Measurements from ENCODE around the gene KATNB1. TPM values are rescaled to one million over a fixed set of nuclear protein-coding genes. Genes with fewer than 3 reads are reported as not detected.

The KATNB1 gene
- total and polyA plus RNA-seq, 2 of the 8 experiments (the other 6 are each of a cell fraction or from before 2014, with no cell fraction given) = 50.2 to 60.4 TPM

- Histone ChIP-seq H3K27me3 (replicated peaks in 1 of 4; ENCODE audit: control insufficient read depth in 3 of 4, extremely low read depth in 1 of 4, insufficient read depth in 3 of 4, low read length in 3 of 4) (no peaks in the 10 kb centered on the region; a peak in 1 of 7 replicates), H2AFZ (ENCODE audit: low read length) (no peak overlapping the region), H3K4me1 (replicated peaks in 1 of 4; ENCODE audit: control insufficient read depth in 3 of 4, insufficient read depth in 4 of 4, low read length in 3 of 4) (peaks cover 0 to 15% (median 3%) of the 10 kb centered on the region in 4 experiments; a peak in 4 of 7 replicates), H3K79me1 (ENCODE audit: low read depth, low read length) (no peaks in the 10 kb centered on the region), H3K4ac (replicated peaks; ENCODE audit: insufficient read length, low read depth, low read length) (no peak overlapping the region), H2BK12ac (ENCODE audit: low read depth, low read length) (peak overlapping the region; percentile 94; the same call in 1 of the 2 replicates), H3K23me2 (ENCODE audit: low read depth, low read length) (no peaks in the 10 kb centered on the region), H2BK15ac (ENCODE audit: low read length) (no peak overlapping the region), H2BK120ac (replicated peaks; ENCODE audit: low read depth, low read length) (no peak overlapping the region), H4K91ac (replicated peaks; ENCODE audit: insufficient read length, low read length) (peak overlapping the region; percentile 73), H4K20me1 (replicated peaks in 1 of 2; ENCODE audit: control insufficient read depth in 1 of 2, insufficient read depth in 2 of 2, low read length in 2 of 2) (no peaks in the 10 kb centered on the region), H3K4me3 (ENCODE audit: extremely low read depth in 1 of 4, insufficient read depth in 2 of 4, low read depth in 3 of 4, low read length in 4 of 4) (no peak overlapping the region), H4K5ac (ENCODE audit: insufficient read length, low read depth, low read length) (no peak overlapping the region), H3K23ac (ENCODE audit: insufficient read length) (no peak overlapping the region), H4K8ac (ENCODE audit: extremely low read depth, insufficient read depth, low read length) (no peak overlapping the region), H3K36me3 (ENCODE audit: control insufficient read depth in 2 of 4, insufficient read depth in 4 of 4, low read length in 3 of 4) (no peaks in the 10 kb centered on the region), H3K79me2 (ENCODE audit: control insufficient read depth in 1 of 2, insufficient read depth in 2 of 2, low read length in 2 of 2) (no peaks in the 10 kb centered on the region), H3K9me3 (ENCODE audit: insufficient read depth in 2 of 2, low read depth in 1 of 2, low read length in 1 of 2) (no peaks in the 10 kb centered on the region), H2BK5ac (ENCODE audit: low read depth, low read length) (peak overlapping the region; percentile 20), H3K18ac (ENCODE audit: extremely low read depth, low read length) (no peak overlapping the region; the same call in 1 of the 2 replicates), H3K14ac (ENCODE audit: insufficient read length) (no peak overlapping the region), H3K9ac (replicated peaks in 1 of 4; ENCODE audit: extremely low read depth in 1 of 4, low read depth in 3 of 4, low read length in 3 of 4) (no peak overlapping the region), H3K27ac (ENCODE audit: low read depth, low read length) (no peak overlapping the region; the same call in 1 of the 2 replicates), H2AK5ac (ENCODE audit: low read depth, low read length) (no peak overlapping the region), H2BK20ac (ENCODE audit: low read length) (peak overlapping the region; percentile 61; the same call in 1 of the 2 replicates), H3K56ac (replicated peaks; ENCODE audit: insufficient read length, low read depth, low read length) (no peak overlapping the region), H3K4me2 (ENCODE audit: insufficient read depth in 1 of 2, low read depth in 2 of 2, low read length in 2 of 2) (no peak overlapping the region)
- 81% methylated on average over 5 of the region's 6 CpGs; no CpG with 5 or more reads in 1 of the 2 experiments for WGBS, 2 experiments (ENCODE audit: extremely low coverage in 1 of 2, insufficient coverage in 1 of 2, insufficient read length in 1 of 2, insufficient replicate concordance in 2 of 2, low coverage in 1 of 2, low lambda C conversion rate in 2 of 2, missing lambda C conversion rate in 1 of 2)
- FAIRE-seq = peak; percentile 77
- DNase-seq (ENCODE audit: low read depth in 1 of 2, low spot score in 2 of 2) = peak; percentile 64 to 80
- TF ChIP-seq USF2 (IDR thresholded peaks at IDR 0.05; ENCODE audit: low read length) (peak; percentile 34; the same call in 1 of the 2 replicates), MAX (IDR thresholded peaks at IDR 0.05) (peak; percentile 65), NANOG (IDR thresholded peaks at IDR 0.05; ENCODE audit: insufficient read depth, low read depth, low read length, poor library complexity, severe bottlenecking) (no peak)
- ChIA-PET POLR2A (ENCODE audit: partially characterized antibody) (interaction anchor here (1.0 kb wide), 2 partner anchors 29 kb away, joined by 4 to 8 read pairs; partner anchors contain the start of gene KATNB1), CTCF (ENCODE audit: partially characterized antibody) (interaction anchor here (0.6 to 0.7 kb wide), 2 partner anchors 13 to 40 kb away, joined by 3 read pairs; no protein-coding TSS in a partner anchor)
These were observed 29.0 kb downstream of the KATNB1 start for GRCh38 chr16:57764341-57765159.

Data from H1 (cell line).